Astrocyte (in vitro differentiated cells and primary cell): ENCODE results near the gene SCAP. TPM values are rescaled to one million over a fixed set of nuclear protein-coding genes. Genes with fewer than 3 reads are reported as not detected.

ENCODE experiments used
- DNase-seq: peaks from one replicate; pipeline ENCODE4 v3.0.0-alpha.2; 2010; ENCODE audit warnings: low read depth
- FAIRE-seq: peaks from 2 replicates; lab custom pipeline; 2011; peaks lifted over from hg19 to GRCh38; lab: Jason Lieb, UNC
- H2AFZ ChIP-seq: 2 replicates; pipeline ENCODE4 v1.6.0; 2012; ENCODE audit warnings: low read depth, low read length, inconsistent platforms
- H3K27ac ChIP-seq: 2 replicates; pipeline ENCODE4 v1.5.1; 2011; ENCODE audit warnings: low read depth, low read length, inconsistent platforms
- H3K27me3 ChIP-seq: 2 replicates; pipeline ENCODE4 v1.6.0; 2011; ENCODE audit warnings: low read length, inconsistent platforms; ENCODE audit not compliant: insufficient read depth
- H3K36me3 ChIP-seq: 2 replicates; pipeline ENCODE4 v1.5.1; 2011; ENCODE audit warnings: low read length, inconsistent platforms; ENCODE audit not compliant: insufficient read depth
- H3K4me1 ChIP-seq: 2 replicates; pipeline ENCODE4 v1.5.1; 2011; ENCODE audit warnings: low read length, inconsistent platforms; ENCODE audit not compliant: insufficient read depth
- H3K4me2 ChIP-seq: 2 replicates; pipeline ENCODE4 v1.6.0; 2012; ENCODE audit warnings: low read length, inconsistent platforms
- H3K4me3 ChIP-seq: 2 replicates; pipeline ENCODE4 v1.5.1; 2011; ENCODE audit warnings: low read depth, mild to moderate bottlenecking, low read length, inconsistent platforms; ENCODE audit not compliant: insufficient read depth
- H3K79me2 ChIP-seq: 2 replicates; pipeline ENCODE4 v1.6.0; 2012; ENCODE audit warnings: mild to moderate bottlenecking, low read length, inconsistent platforms; ENCODE audit not compliant: insufficient read depth
- H3K9ac ChIP-seq: 2 replicates; pipeline ENCODE4 v1.6.0; 2012; ENCODE audit warnings: mild to moderate bottlenecking, low read length, inconsistent platforms
- H3K9me3 ChIP-seq: 2 replicates; pipeline ENCODE4 v1.5.1; 2012; ENCODE audit warnings: low read depth, mild to moderate bottlenecking, low read length, inconsistent platforms; ENCODE audit not compliant: insufficient read depth
- H4K20me1 ChIP-seq: 2 replicates; pipeline ENCODE4 v1.6.0; 2012; ENCODE audit warnings: low read length, inconsistent platforms; ENCODE audit not compliant: insufficient read depth
- H3K27ac Mint-ChIP-seq: one replicate; pipeline ENCODE4 v1.8.0; 2021; ENCODE audit warnings: mild to moderate bottlenecking, mixed read lengths; ENCODE audit not compliant: unreplicated experiment
- H3K27me3 Mint-ChIP-seq: one replicate; pipeline ENCODE4 v1.8.0; 2021; ENCODE audit warnings: low read depth, mixed read lengths; ENCODE audit not compliant: unreplicated experiment
- H3K36me3 Mint-ChIP-seq: one replicate; pipeline ENCODE4 v1.8.0; 2021; ENCODE audit warnings: low read depth, mixed read lengths; ENCODE audit not compliant: unreplicated experiment
- H3K4me1 Mint-ChIP-seq: one replicate; pipeline ENCODE4 v1.8.0; 2021; ENCODE audit warnings: low read depth, mixed read lengths; ENCODE audit not compliant: unreplicated experiment
- H3K4me3 Mint-ChIP-seq: one replicate; pipeline ENCODE4 v1.8.0; 2021; ENCODE audit warnings: mild to moderate bottlenecking, moderate library complexity, mixed read lengths; ENCODE audit not compliant: unreplicated experiment
- H3K9me3 Mint-ChIP-seq: one replicate; pipeline ENCODE4 v1.8.0; 2021; ENCODE audit warnings: mild to moderate bottlenecking, mixed read lengths; ENCODE audit not compliant: unreplicated experiment
- EZH2 ChIP-seq: IDR thresholded peaks from 2 replicates; pipeline ENCODE4 v1.6.1; 2012; ENCODE audit warnings: mild to moderate bottlenecking, low read length, inconsistent platforms; ENCODE audit not compliant: insufficient read depth
- total RNA-seq: library from RNA; stranded (reverse); gene quantifications from 2 replicates; pipeline ENCODE4 v1.2.1, GENCODE V29; 2021
- TF ChIP-seq, protein P1 (sequence below): IDR thresholded peaks from 2 replicates; pipeline ENCODE4 v1.5.1; 2011; ENCODE audit warnings: low read depth, mild to moderate bottlenecking, inconsistent platforms, low read length, moderate library complexity; ENCODE audit not compliant: insufficient read depth

Gene SCAP
- total RNA-seq, 1 donor from 2014 or later = 47.9 TPM

GRCh38 chr3:47399531-47400270 is 76.0 kb downstream of the SCAP start:
- Histone ChIP-seq H4K20me1 (peaks cover 75% of the 10 kb centered on the region), H3K9me3 (no peaks in the 10 kb centered on the region), H2AFZ (no peak overlapping the region), H3K79me2 (peaks cover 52% of the 10 kb centered on the region), H3K9ac (no peak overlapping the region), H3K4me2 (no peak overlapping the region), H3K36me3 (peaks cover 2% of the 10 kb centered on the region), H3K27ac (no peak overlapping the region), H3K4me1 (peaks cover 10% of the 10 kb centered on the region), H3K4me3 (no peak overlapping the region), H3K27me3 (no peaks in the 10 kb centered on the region)
- no peak for FAIRE-seq
- Mint-ChIP-seq H3K9me3 (no peaks in the 10 kb centered on the region), H3K4me3 (no peak overlapping the region), H3K4me1 (peaks cover 17% of the 10 kb centered on the region), H3K36me3 (peaks cover 8% of the 10 kb centered on the region), H3K27ac (no peak overlapping the region), H3K27me3 (no peaks in the 10 kb centered on the region)
- TF ChIP-seq EZH2 = no peak
- TF ChIP-seq, protein P1, sequence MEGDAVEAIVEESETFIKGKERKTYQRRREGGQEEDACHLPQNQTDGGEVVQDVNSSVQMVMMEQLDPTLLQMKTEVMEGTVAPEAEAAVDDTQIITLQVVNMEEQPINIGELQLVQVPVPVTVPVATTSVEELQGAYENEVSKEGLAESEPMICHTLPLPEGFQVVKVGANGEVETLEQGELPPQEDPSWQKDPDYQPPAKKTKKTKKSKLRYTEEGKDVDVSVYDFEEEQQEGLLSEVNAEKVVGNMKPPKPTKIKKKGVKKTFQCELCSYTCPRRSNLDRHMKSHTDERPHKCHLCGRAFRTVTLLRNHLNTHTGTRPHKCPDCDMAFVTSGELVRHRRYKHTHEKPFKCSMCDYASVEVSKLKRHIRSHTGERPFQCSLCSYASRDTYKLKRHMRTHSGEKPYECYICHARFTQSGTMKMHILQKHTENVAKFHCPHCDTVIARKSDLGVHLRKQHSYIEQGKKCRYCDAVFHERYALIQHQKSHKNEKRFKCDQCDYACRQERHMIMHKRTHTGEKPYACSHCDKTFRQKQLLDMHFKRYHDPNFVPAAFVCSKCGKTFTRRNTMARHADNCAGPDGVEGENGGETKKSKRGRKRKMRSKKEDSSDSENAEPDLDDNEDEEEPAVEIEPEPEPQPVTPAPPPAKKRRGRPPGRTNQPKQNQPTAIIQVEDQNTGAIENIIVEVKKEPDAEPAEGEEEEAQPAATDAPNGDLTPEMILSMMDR = no peak
- DNase-seq = no peak

- H3K4me1 Mint-ChIP-seq = peaks cover 24% of the 10 kb centered on the region
- Histone ChIP-seq H3K79me2 (peaks cover 59% of the 10 kb centered on the region), H3K4me3 (no peak overlapping the region), H3K9ac (no peak overlapping the region), H3K36me3 (peaks cover 2% of the 10 kb centered on the region), H2AFZ (no peak overlapping the region), H3K9me3 (no peaks in the 10 kb centered on the region), H3K4me2 (no peak overlapping the region), H3K27me3 (no peaks in the 10 kb centered on the region), H4K20me1 (peaks cover 75% of the 10 kb centered on the region), H3K4me1 (peaks cover 13% of the 10 kb centered on the region), H3K27ac (no peak overlapping the region)
- H3K36me3 Mint-ChIP-seq = peaks cover 8% of the 10 kb centered on the region
- FAIRE-seq (no peak), DNase-seq (no peak)
- no peak overlapping the region for H3K4me3 Mint-ChIP-seq
- H3K9me3 Mint-ChIP-seq = no peaks in the 10 kb centered on the region
- H3K27ac Mint-ChIP-seq = no peak overlapping the region
- TF ChIP-seq, protein P1 = no peak
- TF ChIP-seq EZH2 = no peak
- H3K27me3 Mint-ChIP-seq = no peaks in the 10 kb centered on the region
Observed at GRCh38 chr3:47399016-47399415, 76.7 kb downstream of the SCAP start.

GRCh38 chr3:47398228-47398627 is 77.5 kb downstream of the SCAP start:
- peaks cover 2% of the 10 kb centered on the region for H3K36me3 ChIP-seq
- H3K4me3 Mint-ChIP-seq = no peak overlapping the region
- H3K27ac Mint-ChIP-seq = no peak overlapping the region
- peaks cover 8% of the 10 kb centered on the region for H3K36me3 Mint-ChIP-seq
- no peaks in the 10 kb centered on the region for H3K9me3 Mint-ChIP-seq
- H3K27ac ChIP-seq = no peak overlapping the region
- no peaks in the 10 kb centered on the region for H3K9me3 ChIP-seq
- no peak for TF ChIP-seq EZH2
- TF ChIP-seq, protein P1 = no peak
- H3K4me1 ChIP-seq = peaks cover 18% of the 10 kb centered on the region
- no peaks in the 10 kb centered on the region for H3K27me3 Mint-ChIP-seq
- H4K20me1 ChIP-seq = peaks cover 73% of the 10 kb centered on the region
- no peak overlapping the region for H3K4me2 ChIP-seq
- no peak overlapping the region for H2AFZ ChIP-seq
- H3K79me2 ChIP-seq = peaks cover 64% of the 10 kb centered on the region
- DNase-seq (no peak), FAIRE-seq (no peak)
- no peak overlapping the region for H3K4me3 ChIP-seq
- H3K9ac ChIP-seq = no peak overlapping the region
- no peaks in the 10 kb centered on the region for H3K27me3 ChIP-seq
- peaks cover 26% of the 10 kb centered on the region for H3K4me1 Mint-ChIP-seq
